ENCODE data around the gene C1QTNF9B.
"Not testable (repeated sequence)": the region's sequence is repeated elsewhere in the genome, so short reads cannot be mapped to it uniquely, and the experiment has no call there.

C1QTNF9B gene

DNA sequence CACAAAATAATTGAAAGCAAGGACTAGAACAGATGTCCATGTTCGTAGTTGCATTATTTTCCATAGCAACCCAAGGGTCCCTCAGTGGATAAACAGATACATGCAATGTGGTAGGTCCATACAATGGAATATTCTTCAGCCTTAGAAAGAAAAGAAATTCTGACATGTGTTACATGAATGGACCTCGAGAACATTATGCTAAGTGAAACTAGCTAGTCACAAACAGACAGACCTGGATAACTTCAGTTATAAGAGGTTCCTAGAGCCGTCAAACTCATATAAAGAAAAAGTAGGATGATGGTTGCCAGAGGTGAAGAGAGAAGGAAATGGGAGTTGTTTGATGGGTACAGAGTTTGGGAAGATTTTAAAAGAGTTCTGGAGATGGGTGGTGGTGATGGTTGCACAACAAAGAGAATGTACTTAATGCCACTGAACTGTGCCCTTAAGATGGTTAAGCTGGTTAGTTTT is at the start of gene C1QTNF9B:
TSS of gene C1QTNF9B (minus strand) at position 51 of the 468 bp plus-strand sequence.
- peaks cover 10 to 17% of the 10 kb centered on the region in 2 donors for H3K27me3 ChIP-seq (ENCODE audit: control insufficient read depth in 1 of 2, insufficient read depth in 2 of 2, low read length in 2 of 2)
- H3K36me3 ChIP-seq (ENCODE audit: control insufficient read depth in 1 of 2, insufficient read depth in 2 of 2, low read length in 2 of 2); H3K9me3 ChIP-seq (ENCODE audit: control insufficient read depth in 1 of 2, low read length in 2 of 2); H3K4me1 ChIP-seq (ENCODE audit: control insufficient read depth in 1 of 2, insufficient read depth in 2 of 2, low read length in 2 of 2); H3K27ac ChIP-seq (ENCODE audit: low read depth, low read length); H3K4me3 ChIP-seq (ENCODE audit: low read depth in 1 of 2, low read length in 2 of 2); H3K9ac ChIP-seq (ENCODE audit: low read depth in 1 of 2, low read length in 2 of 2): not testable (repeated sequence)

DNA sequence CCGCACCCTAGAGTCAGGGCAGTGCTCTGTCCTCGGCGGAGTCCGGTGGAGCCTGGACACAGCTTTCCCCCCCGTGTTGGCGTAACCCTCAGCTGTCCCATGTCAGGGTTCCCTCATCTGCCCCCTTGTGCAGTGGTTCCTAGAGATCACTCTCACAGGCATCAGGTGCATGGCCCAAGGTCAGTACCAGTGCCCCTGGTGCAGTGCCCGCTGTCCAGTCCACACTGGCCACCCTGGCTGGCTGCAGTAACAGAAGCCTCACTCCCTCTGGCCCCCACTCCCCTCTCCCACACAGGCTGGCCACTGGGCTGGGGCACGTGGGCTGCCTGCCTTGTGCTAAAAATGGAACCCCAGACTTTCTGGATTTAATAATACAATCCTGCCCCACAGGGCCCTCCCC is 49.6 kb upstream of the C1QTNF9B start:
- Histone ChIP-seq H3K9me3 (ENCODE audit: control insufficient read depth in 1 of 2, low read length in 2 of 2) (no peaks in the 10 kb centered on the region), H3K4me1 (ENCODE audit: control insufficient read depth in 1 of 2, insufficient read depth in 2 of 2, low read length in 2 of 2) (no peaks in the 10 kb centered on the region), H3K27me3 (ENCODE audit: control insufficient read depth in 1 of 2, insufficient read depth in 2 of 2, low read length in 2 of 2) (no peaks in the 10 kb centered on the region), H3K36me3 (ENCODE audit: control insufficient read depth in 1 of 2, insufficient read depth in 2 of 2, low read length in 2 of 2) (no peaks in the 10 kb centered on the region), H3K9ac (ENCODE audit: low read depth in 1 of 2, low read length in 2 of 2) (no peak overlapping the region), H3K4me3 (ENCODE audit: low read depth in 1 of 2, low read length in 2 of 2) (no peak overlapping the region), H3K27ac (ENCODE audit: low read depth, low read length) (no peak overlapping the region)

DNA sequence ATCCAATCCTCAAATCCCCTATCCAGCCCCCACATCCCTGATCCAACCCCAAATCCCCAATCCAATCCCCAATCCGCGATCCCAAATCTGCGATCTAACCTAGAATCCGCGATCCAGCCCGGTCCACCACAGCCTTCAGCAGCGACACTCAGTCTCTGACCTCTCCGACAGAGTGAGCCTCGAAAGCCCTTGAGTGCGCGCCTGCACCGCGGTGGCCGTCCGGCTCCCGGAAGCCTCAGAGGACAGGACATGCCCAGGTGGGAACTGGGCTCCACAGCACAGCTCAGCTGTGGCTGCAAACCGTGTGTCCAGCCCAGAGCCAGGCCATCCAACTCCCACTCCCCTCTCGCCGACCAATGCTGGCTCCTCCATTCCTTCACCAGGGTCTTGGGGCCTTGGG is 48.8 kb upstream of the C1QTNF9B start:
- Histone ChIP-seq H3K4me3 (ENCODE audit: low read depth in 1 of 2, low read length in 2 of 2) (no peak overlapping the region), H3K4me1 (ENCODE audit: control insufficient read depth in 1 of 2, insufficient read depth in 2 of 2, low read length in 2 of 2) (no peaks in the 10 kb centered on the region), H3K36me3 (ENCODE audit: control insufficient read depth in 1 of 2, insufficient read depth in 2 of 2, low read length in 2 of 2) (no peaks in the 10 kb centered on the region), H3K9ac (ENCODE audit: low read depth in 1 of 2, low read length in 2 of 2) (no peak overlapping the region), H3K27me3 (ENCODE audit: control insufficient read depth in 1 of 2, insufficient read depth in 2 of 2, low read length in 2 of 2) (no peaks in the 10 kb centered on the region), H3K27ac (ENCODE audit: low read depth, low read length) (no peak overlapping the region), H3K9me3 (ENCODE audit: control insufficient read depth in 1 of 2, low read length in 2 of 2) (no peaks in the 10 kb centered on the region)

DNA sequence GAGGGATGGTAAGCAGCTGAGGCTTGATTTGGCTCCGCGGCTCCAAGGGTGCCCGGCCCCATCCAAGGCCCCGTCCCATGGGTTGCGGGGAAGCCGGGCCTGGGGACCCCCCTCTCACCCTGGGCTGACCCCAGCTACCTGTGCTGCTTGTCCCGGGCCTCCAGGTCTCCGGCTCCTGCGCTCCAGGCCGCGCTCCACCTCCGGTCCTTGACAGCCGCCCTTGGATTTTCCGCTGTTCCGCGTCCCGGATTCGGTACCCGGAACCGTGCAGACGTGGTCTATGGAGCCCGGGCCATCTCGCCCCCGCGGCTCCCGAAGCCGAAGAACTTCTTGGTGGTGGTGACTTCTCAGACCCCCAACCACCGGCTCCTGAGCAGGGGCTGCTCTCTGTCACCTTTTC is 48.3 kb upstream of the C1QTNF9B start:
- Histone ChIP-seq H3K36me3 (ENCODE audit: control insufficient read depth in 1 of 2, insufficient read depth in 2 of 2, low read length in 2 of 2) (no peaks in the 10 kb centered on the region), H3K9me3 (ENCODE audit: control insufficient read depth in 1 of 2, low read length in 2 of 2) (no peaks in the 10 kb centered on the region), H3K27me3 (ENCODE audit: control insufficient read depth in 1 of 2, insufficient read depth in 2 of 2, low read length in 2 of 2) (no peaks in the 10 kb centered on the region), H3K4me1 (ENCODE audit: control insufficient read depth in 1 of 2, insufficient read depth in 2 of 2, low read length in 2 of 2) (no peaks in the 10 kb centered on the region), H3K27ac (ENCODE audit: low read depth, low read length) (no peak overlapping the region), H3K4me3 (ENCODE audit: low read depth in 1 of 2, low read length in 2 of 2) (no peak overlapping the region), H3K9ac (ENCODE audit: low read depth in 1 of 2, low read length in 2 of 2) (no peak overlapping the region)

DNA sequence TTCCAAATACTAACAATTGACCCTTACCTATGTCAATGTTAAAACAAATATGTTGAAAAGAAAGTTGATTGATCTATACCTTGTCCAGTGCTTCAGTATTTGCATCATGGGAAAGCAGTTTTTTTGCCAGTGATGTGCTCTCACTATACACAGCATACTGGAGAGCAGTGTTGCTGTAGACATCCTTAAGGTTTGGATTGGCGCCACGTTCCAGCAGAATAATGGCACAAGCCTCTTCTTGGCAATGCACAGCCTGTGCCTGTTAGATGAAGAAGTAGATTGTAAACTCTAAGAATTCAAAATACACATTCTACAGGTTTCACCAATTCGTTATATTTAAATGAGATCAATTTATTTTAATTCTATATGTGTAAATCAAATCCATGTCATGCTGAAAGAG is 43.9 kb upstream of the C1QTNF9B start:
- no peak overlapping the region for H3K27ac ChIP-seq (ENCODE audit: low read depth, low read length)
- H3K9me3 ChIP-seq (ENCODE audit: control insufficient read depth in 1 of 2, low read length in 2 of 2): no peaks in the 10 kb centered on the region
- no peak overlapping the region for H3K4me3 ChIP-seq (ENCODE audit: low read depth in 1 of 2, low read length in 2 of 2)
- no peaks in the 10 kb centered on the region for H3K4me1 ChIP-seq (ENCODE audit: control insufficient read depth in 1 of 2, insufficient read depth in 2 of 2, low read length in 2 of 2)
- no peaks in the 10 kb centered on the region for H3K27me3 ChIP-seq (ENCODE audit: control insufficient read depth in 1 of 2, insufficient read depth in 2 of 2, low read length in 2 of 2)
- no peaks in the 10 kb centered on the region for H3K36me3 ChIP-seq (ENCODE audit: control insufficient read depth in 1 of 2, insufficient read depth in 2 of 2, low read length in 2 of 2)
- no peak overlapping the region for H3K9ac ChIP-seq (ENCODE audit: low read depth in 1 of 2, low read length in 2 of 2)

DNA sequence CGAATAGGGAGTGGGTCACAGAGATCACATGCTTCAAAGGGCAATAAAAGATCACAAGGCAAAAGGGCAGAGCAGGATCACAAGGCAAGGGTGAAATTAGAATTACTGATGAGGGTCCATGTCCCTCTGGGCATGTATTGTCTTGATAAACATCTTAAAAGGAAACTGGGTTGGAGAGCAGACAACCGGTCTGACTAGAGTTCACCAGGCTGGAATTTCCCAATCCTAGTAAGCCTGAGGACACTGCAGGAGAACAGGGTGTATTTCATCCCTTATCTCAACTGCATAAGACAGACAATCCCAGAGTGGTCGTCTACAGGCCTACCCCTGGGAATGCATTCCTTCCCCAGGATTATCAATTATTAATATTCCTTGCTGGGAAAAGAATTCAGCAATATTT is 42.4 kb upstream of the C1QTNF9B start:
- H3K9me3 ChIP-seq (ENCODE audit: control insufficient read depth in 1 of 2, low read length in 2 of 2); H3K27ac ChIP-seq (ENCODE audit: low read depth, low read length); H3K9ac ChIP-seq (ENCODE audit: low read depth in 1 of 2, low read length in 2 of 2); H3K4me3 ChIP-seq (ENCODE audit: low read depth in 1 of 2, low read length in 2 of 2); H3K36me3 ChIP-seq (ENCODE audit: control insufficient read depth in 1 of 2, insufficient read depth in 2 of 2, low read length in 2 of 2); H3K4me1 ChIP-seq (ENCODE audit: control insufficient read depth in 1 of 2, insufficient read depth in 2 of 2, low read length in 2 of 2); H3K27me3 ChIP-seq (ENCODE audit: control insufficient read depth in 1 of 2, insufficient read depth in 2 of 2, low read length in 2 of 2): not testable (repeated sequence)

DNA sequence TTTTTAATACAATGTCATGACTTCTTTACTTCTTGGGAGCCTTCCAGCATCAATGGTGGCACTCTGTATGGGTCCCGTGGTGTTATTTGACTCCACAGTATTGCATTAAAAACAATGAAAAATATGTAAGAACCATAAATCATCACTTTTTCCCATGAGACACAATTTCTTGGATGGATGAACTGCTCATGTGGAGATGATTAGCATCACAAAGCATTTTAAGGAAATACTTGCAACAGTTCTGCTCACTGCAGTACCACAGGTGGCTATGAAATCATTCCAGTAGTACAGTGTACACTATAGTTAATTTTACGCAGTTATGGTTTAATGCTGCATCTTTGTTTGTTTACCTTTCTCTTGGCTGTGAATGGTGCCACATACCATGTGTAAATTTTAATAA is 37.2 kb upstream of the C1QTNF9B start:
- H3K9ac ChIP-seq (ENCODE audit: low read depth in 1 of 2, low read length in 2 of 2): no peak overlapping the region

DNA sequence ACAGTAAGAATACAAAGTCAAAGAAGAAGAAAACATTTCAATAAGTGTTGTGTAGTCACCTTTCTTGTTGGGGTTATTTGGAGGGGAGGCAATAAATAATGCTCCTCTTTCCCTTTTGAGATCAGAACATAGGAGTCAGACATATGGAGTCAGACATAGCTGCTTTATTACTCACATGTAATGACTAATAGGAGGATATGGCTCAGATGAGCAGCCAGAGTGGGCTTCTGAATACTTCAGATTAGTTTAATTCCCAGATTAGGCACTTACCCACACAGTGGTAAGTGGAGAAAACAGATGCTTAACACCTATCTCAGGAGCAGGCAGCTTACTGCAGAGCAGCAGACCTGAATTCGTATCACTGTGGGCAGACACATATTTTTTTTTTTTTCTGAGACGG is 31.7 kb upstream of the C1QTNF9B start:
- Histone ChIP-seq H3K9me3 (ENCODE audit: control insufficient read depth in 1 of 2, low read length in 2 of 2) (no peaks in the 10 kb centered on the region), H3K27ac (ENCODE audit: low read depth, low read length) (no peak overlapping the region), H3K27me3 (ENCODE audit: control insufficient read depth in 1 of 2, insufficient read depth in 2 of 2, low read length in 2 of 2) (no peaks in the 10 kb centered on the region), H3K4me1 (ENCODE audit: control insufficient read depth in 1 of 2, insufficient read depth in 2 of 2, low read length in 2 of 2) (no peaks in the 10 kb centered on the region), H3K4me3 (ENCODE audit: low read depth in 1 of 2, low read length in 2 of 2) (no peak overlapping the region), H3K9ac (ENCODE audit: low read depth in 1 of 2, low read length in 2 of 2) (no peak overlapping the region), H3K36me3 (ENCODE audit: control insufficient read depth in 1 of 2, insufficient read depth in 2 of 2, low read length in 2 of 2) (no peaks in the 10 kb centered on the region)

More for the DNA sequence above, 37.2 kb upstream of the C1QTNF9B start:
- no peak overlapping the region for H3K27ac ChIP-seq (ENCODE audit: low read depth, low read length)
- no peaks in the 10 kb centered on the region for H3K9me3 ChIP-seq (ENCODE audit: control insufficient read depth in 1 of 2, low read length in 2 of 2)
- no peak overlapping the region for H3K4me3 ChIP-seq (ENCODE audit: low read depth in 1 of 2, low read length in 2 of 2)
- no peaks in the 10 kb centered on the region for H3K4me1 ChIP-seq (ENCODE audit: control insufficient read depth in 1 of 2, insufficient read depth in 2 of 2, low read length in 2 of 2)
- H3K27me3 ChIP-seq (ENCODE audit: control insufficient read depth in 1 of 2, insufficient read depth in 2 of 2, low read length in 2 of 2): no peaks in the 10 kb centered on the region
- H3K36me3 ChIP-seq (ENCODE audit: control insufficient read depth in 1 of 2, insufficient read depth in 2 of 2, low read length in 2 of 2): no peaks in the 10 kb centered on the region

DNA sequence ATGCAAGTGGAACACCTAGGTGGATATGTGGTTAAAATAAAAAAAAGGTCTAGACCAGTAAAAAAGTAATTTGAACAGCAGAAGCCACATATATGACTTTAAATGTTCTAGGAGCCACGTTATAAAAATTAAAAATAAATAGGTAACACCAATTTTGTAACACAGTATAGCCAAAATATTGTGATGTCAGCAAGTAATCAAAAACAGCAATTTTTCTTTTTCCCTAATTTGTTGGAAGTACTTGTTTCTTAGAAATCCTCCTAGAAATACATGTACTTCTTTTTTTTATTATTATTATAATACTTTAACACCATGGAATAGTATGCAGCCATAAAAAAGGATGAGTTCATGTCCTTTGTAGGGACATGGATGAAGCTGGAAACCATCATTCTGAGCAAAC is 25.7 kb upstream of the C1QTNF9B start:
- Histone ChIP-seq H3K27ac (ENCODE audit: low read depth, low read length) (no peak overlapping the region), H3K9me3 (ENCODE audit: control insufficient read depth in 1 of 2, low read length in 2 of 2) (no peaks in the 10 kb centered on the region)

DNA sequence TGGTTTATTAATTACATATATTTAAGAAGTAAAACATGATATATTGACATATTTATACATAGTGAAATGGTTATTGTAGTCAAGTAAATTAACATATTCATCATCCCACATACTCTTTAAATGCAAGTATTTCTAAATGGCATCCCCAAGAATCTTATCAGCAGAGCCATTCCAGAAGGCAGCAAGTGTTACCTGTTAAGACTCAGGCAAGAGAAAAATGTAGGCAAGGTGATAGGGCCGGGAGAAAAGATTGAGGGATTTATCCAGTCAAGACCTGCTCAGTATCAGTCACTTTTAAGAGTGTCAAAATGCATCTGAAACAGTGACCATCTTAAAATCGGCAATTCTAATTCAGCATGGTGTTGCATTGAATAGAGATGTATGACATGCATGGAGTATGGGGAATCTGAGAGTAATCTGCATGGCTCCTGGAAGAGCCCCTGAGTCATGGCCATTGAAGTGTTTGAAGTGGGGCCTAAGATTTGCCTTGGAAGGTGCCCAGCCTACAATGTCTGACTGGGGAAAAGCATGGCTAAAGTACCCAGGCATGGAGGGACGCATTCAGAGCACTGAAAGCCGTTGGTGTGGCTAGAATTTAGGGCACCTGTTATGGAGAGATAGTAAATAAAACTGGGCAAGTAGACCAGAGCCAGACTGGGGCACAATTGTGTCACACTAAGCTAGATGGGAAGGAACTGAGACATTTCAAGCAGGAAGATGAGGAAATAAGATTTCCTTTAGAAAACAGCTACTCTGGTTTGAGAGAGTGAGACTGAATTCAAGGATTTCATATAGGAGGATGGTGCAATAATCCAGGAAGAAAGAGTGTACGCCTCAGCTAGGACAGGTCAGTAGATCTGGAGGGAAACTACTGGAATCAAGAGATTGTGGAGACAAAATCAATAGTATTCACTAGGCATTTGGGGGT is 25.0 kb upstream of the C1QTNF9B start:
- Histone ChIP-seq H3K4me3 (ENCODE audit: low read depth in 1 of 2, low read length in 2 of 2) (no peak overlapping the region), H3K36me3 (ENCODE audit: control insufficient read depth in 1 of 2, insufficient read depth in 2 of 2, low read length in 2 of 2) (no peaks in the 10 kb centered on the region), H3K27ac (ENCODE audit: low read depth, low read length) (no peak overlapping the region), H3K9ac (ENCODE audit: low read depth in 1 of 2, low read length in 2 of 2) (no peak overlapping the region), H3K4me1 (ENCODE audit: control insufficient read depth in 1 of 2, insufficient read depth in 2 of 2, low read length in 2 of 2) (no peaks in the 10 kb centered on the region), H3K9me3 (ENCODE audit: control insufficient read depth in 1 of 2, low read length in 2 of 2) (no peaks in the 10 kb centered on the region), H3K27me3 (ENCODE audit: control insufficient read depth in 1 of 2, insufficient read depth in 2 of 2, low read length in 2 of 2) (peaks cover 0 to 4% of the 10 kb centered on the region in 2 donors)

More for the DNA sequence above, 25.7 kb upstream of the C1QTNF9B start:
- no peaks in the 10 kb centered on the region for H3K36me3 ChIP-seq (ENCODE audit: control insufficient read depth in 1 of 2, insufficient read depth in 2 of 2, low read length in 2 of 2)
- no peaks in the 10 kb centered on the region for H3K27me3 ChIP-seq (ENCODE audit: control insufficient read depth in 1 of 2, insufficient read depth in 2 of 2, low read length in 2 of 2)
- no peak overlapping the region for H3K4me3 ChIP-seq (ENCODE audit: low read depth in 1 of 2, low read length in 2 of 2)
- no peaks in the 10 kb centered on the region for H3K4me1 ChIP-seq (ENCODE audit: control insufficient read depth in 1 of 2, insufficient read depth in 2 of 2, low read length in 2 of 2)
- no peak overlapping the region for H3K9ac ChIP-seq (ENCODE audit: low read depth in 1 of 2, low read length in 2 of 2)
